Body of pancreas (tissue), 4 donors: ENCODE measurements around the gene TANC1.

Experiments used
- CTCF ChIP-seq, 7 experiments: fragments of 450-650 bp in 4 of 7; fragments of 200-600 bp in 3 of 7; sonication (generic) in 3 of 7; IDR thresholded peaks; one replicate each; pipeline ENCODE4 v1.5.1; 2016 to 2019; ENCODE audit warnings: antibody characterized with exemption in 7 of 7
- POLR2A ChIP-seq, 3 donors: fragments of 450-650 bp; IDR thresholded peaks; one replicate each; pipeline ENCODE4 v1.6.1; 2016; ENCODE audit warnings: antibody characterized with exemption in 3 of 3, mild to moderate bottlenecking in 2 of 3

DNA sequence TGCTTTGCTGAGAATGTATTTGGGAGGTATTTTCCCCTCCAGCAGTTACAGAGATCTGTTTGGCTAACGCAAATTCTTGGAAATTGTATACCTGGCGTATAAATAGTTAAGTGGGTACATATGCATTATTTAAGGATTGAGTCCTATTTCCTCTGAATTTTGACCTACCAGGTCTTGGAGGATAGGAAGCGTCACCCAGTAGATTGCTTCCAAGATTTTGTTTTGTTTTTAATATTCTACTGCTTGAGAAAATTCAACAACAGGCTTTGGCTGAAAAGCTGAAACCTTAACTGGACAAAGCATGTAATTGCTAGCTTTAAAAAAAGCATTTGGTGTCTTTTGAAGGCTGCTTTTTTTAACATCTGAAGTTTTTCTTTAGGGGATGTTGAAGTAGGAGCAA, 168.0 kb downstream of the TANC1 start:
- TF ChIP-seq CTCF (IDR thresholded peaks at IDR 0.05) = no peak
- no peak for TF ChIP-seq POLR2A (IDR thresholded peaks at IDR 0.05)
